Measurements from ENCODE around the gene MALT1.
"Not testable (repeated sequence)": the region's sequence is repeated elsewhere in the genome, so short reads cannot be mapped to it uniquely, and the experiment has no call there.

The MALT1 gene

GRCh38 chr18:58653144-58653722, 18.0 kb upstream of the MALT1 start:
- DNase-seq (ENCODE audit: low read depth): not testable (repeated sequence)

DNA sequence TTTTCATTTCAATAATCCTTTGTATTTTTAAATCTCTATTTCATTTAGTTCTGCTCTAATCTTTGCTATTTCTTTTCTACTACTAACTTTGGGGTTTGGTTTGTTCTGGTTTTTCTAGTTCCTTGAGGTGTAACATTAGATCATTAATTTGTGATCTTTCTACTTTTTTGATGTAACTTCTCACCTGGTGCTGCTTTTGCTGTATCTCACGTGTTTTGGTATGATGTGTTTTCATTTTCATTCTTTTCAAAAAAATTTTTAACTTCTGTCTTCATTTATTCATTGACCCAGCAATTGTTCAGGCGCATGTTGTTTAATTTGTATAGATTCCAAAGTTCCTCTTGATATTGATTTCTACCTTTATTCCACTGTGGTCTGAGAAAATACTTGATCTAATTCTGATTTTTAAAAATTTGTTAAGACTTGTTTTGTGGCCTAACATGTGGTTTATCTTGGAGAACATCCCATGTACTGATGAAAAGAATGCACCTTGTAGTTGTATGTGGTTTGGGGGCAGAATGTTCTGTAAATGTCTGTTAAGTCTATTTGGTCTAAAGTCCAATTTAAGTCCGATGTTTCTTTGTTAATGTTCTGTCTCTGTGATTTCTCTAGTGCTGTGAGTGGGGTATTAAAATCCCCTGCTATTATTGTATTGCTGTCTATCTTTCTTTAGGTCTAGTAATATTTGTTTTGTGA, 17.3 kb upstream of the MALT1 start:
- no peak for DNase-seq (ENCODE audit: low read depth)

- DNase-seq (ENCODE audit: low read depth): no peak
Measured at GRCh38 chr18:58654896-58655614, 16.2 kb upstream of the MALT1 start.

GRCh38 chr18:58657081-58657480, 14.2 kb upstream of the MALT1 start:
- DNase-seq (ENCODE audit: low read depth): no peak

DNA sequence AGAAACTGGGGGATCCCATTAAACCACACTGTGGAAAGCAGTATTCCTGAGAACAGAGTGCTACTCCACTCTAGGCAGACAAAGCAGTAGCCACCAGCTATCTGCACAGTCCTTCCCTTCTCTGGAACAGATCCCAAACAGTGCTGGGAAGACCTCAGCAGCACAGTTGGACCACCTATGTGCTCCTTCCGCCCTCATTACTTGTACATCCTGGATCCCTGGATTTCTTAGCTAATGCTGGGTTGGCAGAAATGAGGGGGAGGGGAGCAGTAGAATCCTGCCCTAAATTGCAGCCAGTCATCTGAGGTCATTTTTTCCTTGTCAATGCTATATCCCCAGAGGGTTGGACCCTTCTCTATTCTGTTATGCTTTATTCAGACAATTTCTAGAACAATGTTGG, 13.8 kb upstream of the MALT1 start:
- DNase-seq (ENCODE audit: low read depth): no peak

DNA sequence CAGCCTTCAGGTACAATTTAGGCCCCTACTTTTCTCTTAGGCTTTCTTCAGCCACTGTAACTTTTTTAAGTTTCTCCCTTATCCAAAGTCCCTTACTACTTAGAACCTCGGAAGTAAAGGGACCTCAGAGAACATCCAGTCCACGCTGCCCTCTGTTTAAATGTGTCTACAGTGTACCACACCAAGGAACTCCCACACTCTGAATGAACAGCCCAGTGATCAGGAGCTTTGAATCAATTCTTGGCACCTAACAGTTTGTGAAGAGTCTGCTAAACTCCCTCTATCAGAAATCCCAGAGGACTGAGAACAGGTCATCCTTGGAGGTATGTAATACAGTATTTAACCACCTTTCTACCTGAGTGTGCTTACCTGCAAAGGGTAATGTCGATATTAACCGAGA, 11.6 kb upstream of the MALT1 start:
- DNase-seq (ENCODE audit: low read depth): no peak

DNA sequence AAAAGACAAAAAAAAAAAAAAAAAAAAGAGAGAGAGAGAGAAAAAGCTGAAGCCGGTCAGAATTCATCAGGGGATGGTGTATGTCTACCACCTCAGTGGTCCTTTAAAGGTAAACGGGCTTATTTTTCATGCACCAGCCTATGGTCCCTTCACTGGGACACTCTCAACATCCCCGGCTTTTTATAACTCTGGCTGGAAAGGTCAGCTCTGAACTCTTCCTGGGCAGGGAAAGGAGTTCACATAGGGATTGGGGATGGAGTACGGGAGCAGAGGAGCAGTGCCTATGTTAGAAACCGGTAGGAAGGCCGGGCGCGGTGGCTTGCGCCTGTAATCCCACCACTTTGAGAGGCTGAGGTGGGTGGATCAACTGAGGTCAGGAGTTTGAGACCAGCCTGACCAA, 10.3 kb upstream of the MALT1 start:
- no peak for DNase-seq (ENCODE audit: low read depth)

DNA sequence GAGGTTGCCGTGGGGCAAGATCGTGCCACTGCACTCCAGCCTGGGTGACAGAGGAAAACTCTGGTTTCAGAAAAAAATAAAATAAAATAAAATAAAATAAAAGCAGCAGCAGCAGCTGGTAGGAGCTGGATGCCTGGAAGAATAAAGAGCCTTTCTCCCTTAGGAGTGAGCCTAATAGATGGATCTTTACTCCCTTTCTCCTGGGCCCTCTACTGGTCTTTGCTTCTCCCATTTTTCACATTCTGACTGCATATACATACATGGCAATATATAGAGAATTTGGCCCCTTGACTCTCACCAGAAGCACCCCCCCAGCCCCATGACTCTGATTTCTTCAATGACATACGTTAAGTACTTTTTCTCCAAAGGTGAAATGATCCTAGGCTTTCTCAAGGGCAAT, 9.8 kb upstream of the MALT1 start:
- no peak for DNase-seq (ENCODE audit: low read depth)

DNA sequence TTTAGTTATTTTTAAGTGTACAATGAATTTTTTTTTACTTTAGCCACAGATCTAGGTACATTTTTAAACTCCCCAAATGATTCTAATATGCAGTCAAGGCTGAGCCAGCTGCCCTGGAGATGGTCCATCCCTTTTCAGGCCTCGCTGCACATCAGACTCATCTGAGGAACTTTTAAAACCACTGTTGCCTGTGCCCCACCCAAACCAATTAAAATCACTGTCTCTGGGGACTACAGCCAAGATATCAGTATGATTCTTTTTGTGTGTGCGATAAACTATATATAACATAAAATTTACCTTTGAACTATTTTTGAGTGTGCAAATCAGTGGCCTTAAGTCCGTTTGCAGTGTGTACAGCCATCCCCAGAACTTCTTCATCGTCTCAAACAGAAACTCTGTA, 9.1 kb upstream of the MALT1 start:
- DNase-seq (ENCODE audit: low read depth): no peak

DNA sequence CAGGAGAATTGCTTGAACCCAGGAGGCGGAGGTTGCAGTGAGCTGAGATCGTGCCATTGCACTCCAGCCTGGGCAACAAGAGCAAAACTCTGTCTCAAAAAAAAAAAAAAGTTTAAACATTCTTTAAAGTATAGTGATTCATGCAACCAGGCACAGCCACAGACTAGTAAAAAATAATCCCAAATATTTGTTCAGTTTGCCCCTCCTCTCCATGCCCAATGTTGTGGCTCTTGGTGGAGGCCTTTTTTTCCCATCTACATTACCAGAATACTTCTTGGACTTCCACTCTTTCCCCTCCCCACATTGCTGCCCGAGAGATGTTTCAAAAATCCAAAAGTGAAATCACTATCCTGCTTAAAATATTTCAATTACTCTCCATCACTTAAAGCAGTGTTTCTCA, 5.1 kb upstream of the MALT1 start:
- DNase-seq (ENCODE audit: low read depth): no peak

DNA sequence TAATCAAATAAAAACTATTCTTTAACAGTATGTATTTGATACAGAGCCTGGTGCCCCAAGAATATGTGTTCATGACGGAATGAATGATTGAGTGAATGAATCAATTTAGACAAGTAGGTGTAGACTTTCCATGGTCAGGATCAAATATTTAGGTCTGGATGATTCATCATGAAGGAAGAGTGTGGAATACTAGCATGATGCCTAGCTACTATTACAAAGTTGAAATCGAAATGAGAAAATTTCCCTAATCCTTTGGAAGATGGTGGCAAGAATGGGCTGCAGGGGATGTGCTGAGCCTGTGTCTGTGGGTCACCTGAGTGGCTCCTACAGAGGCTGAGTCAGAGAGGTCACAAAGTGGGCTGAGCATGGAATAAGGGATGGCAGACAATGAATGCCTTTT, 3.1 kb upstream of the MALT1 start:
- no peak for DNase-seq (ENCODE audit: low read depth)

- no peak for DNase-seq (ENCODE audit: low read depth)
Measured at GRCh38 chr18:58668897-58669296, 2.4 kb upstream of the MALT1 start.

DNA sequence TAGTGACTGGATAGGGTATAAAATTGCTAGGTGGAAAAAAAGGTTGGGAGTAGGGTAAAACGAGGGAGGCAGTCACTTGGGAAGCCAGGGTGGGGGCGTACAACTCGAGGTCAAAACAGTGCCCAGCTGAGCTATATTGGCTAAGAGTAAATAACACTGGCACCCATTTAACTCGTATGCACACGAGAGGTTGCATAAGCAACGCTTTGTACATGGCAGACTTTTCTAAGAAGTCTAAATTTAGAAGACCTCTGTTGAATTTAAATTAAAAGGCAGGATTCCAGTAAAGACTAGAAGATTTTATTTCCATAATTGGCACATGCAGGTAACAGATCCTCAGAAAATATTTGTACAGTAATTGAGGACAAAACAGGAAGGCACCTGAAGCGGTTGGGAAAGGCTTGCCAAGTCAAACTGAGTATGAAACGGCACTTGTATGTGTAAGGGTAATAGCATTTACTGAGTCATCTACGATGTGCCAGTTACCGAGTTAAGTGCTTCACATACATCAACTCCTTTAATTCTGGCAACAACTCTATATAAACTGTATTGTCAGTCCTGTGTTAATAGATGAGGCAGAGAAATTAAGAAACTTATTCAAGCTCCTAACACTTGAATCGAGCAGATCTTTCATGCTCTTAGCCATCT, 1.4 kb upstream of the MALT1 start:
- no peak for DNase-seq (ENCODE audit: low read depth)

- no peak for DNase-seq (ENCODE audit: low read depth)
Measured at GRCh38 chr18:58670404-58671110, 708 bp upstream of the MALT1 start.

- no peak for DNase-seq (ENCODE audit: low read depth)
Measured at GRCh38 chr18:58671632-58672564, 633 bp downstream of the MALT1 start.

DNA sequence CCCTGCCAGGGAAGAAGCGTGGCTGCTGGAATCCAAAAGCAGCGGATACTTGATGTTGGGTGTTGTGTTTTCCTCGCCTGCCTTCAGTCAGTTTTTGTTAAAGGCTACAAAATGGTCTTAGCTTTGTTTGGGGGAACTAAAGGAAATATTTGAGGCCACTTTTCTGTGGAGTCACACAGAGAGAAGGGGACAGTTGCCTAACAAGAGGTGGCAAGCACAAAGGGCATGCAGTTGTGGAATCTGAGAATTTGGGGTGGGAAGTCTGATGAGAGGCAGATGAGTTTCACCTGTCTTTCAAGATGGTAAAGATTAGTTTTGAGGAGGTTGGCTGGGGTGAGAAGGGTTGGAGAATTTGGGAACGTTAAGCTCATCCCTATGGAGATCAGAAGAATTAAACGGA, 2.9 kb downstream of the MALT1 start:
- DNase-seq (ENCODE audit: low read depth): no peak

- no peak for DNase-seq (ENCODE audit: low read depth)
Measured at GRCh38 chr18:58674863-58675472, 3.7 kb downstream of the MALT1 start.

- no peak for DNase-seq (ENCODE audit: low read depth)
Measured at GRCh38 chr18:58676270-58676669, 5.0 kb downstream of the MALT1 start.

- no peak for DNase-seq (ENCODE audit: low read depth)
Measured at GRCh38 chr18:58682429-58683069, 11.3 kb downstream of the MALT1 start.

GRCh38 chr18:58687871-58688308, 16.6 kb downstream of the MALT1 start:
- DNase-seq (ENCODE audit: low read depth): no peak

All from non-pigmented ciliary epithelial cell (primary cell).